HCEC 1CT (cell line): ENCODE measurements around the gene LY6G6C.
A peak's percentile ranks its signal among the peaks of the same experiment; 100 is the strongest.

ENCODE experiments used
- DNase-seq: peaks from one replicate; pipeline ENCODE4 v3.0.0-alpha.2; 2017

The LY6G6C gene, protein sequence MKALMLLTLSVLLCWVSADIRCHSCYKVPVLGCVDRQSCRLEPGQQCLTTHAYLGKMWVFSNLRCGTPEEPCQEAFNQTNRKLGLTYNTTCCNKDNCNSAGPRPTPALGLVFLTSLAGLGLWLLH

GRCh38 chr6:31721351-31722020, at the start of gene LY6G6C:
LY6G6C (minus strand) TSS chr6:31721746; CDS start chr6:31721679, 67 bp downstream.
- DNase-seq, result no peak

GRCh38 chr6:31770860-31771259, 49.3 kb upstream of the LY6G6C start:
- no peak for DNase-seq

DNA sequence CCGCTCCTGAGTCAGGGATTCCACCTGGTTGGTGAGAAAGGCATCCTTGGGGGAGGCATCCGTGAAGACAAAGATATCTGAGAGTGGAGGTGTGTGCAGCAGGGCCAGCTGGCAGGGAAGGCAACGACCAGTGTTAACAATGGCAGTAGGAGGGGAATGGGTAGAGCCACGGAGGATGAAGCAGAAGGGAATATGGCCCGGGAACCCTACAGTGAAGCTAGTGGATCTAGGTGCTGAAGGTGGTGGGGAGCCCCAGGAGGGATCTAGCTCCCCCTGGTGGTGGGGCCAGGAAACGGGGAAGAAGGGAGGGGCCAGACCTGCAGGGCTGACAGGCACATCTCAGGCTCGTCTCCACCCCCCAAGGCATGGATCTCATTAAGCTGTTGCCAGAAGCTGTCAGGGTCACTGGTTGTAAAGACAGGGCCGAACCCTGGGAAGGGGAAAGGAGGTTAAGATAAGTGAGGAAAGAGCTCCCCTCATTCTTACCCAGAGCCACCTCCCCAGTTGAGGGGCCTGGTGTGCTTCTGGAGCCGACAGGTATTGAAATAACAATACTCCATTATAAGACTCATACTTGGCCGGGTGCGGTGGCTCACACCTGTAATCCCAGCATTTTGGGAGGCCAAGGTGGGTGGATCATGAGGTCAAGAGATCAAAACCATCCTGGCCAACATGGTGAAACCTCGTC, 48.3 kb upstream of the LY6G6C start:
- DNase-seq, result peak; percentile 32

- DNase-seq, result no peak
Observed at GRCh38 chr6:31768363-31769257, 47.1 kb upstream of the LY6G6C start.

- DNase-seq, result no peak
Observed at GRCh38 chr6:31767096-31767645, 45.6 kb upstream of the LY6G6C start.

- DNase-seq, result no peak
Observed at GRCh38 chr6:31765910-31766794, 44.6 kb upstream of the LY6G6C start.

- DNase-seq, result no peak
Observed at GRCh38 chr6:31765559-31765909, 44.0 kb upstream of the LY6G6C start.

DNA sequence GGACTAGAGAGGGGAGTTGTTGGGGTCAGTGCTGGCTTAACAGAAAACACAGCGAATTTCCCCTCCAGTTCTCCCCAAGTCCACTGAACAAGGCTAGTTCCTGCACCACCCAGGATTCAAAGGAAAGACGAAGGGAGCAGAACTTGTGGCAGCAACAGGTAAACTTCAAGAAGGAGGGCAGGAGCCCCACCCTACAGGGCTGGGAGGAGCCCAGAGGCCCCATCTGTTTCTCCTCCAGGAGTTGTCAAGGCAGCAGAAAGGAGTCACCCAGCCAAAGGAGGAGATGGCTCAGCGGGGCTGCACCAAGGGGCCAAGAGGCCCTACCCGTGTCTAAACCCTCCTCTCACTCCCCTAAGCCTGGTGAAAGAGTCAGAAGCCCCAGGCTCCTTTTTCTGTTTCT, 42.7 kb upstream of the LY6G6C start:
- no peak for DNase-seq

DNA sequence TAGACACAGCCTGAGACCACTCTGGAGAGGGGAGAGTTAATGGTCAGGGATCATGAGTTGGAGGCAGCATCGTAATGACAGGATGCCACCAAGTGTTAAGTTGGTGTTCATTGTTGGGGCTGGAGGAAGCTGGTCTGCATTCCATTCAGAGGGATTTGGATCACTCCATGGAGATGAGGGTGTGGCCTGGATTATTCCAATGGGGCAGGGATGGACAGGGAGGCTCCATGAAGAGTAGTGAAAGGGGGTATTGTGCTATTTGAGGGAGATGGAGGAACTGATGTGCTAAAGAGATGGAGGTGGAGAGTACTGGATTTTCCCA, 42.0 kb upstream of the LY6G6C start:
- DNase-seq, result peak; percentile 69

- DNase-seq, result no peak
Observed at GRCh38 chr6:31762878-31763618, 41.5 kb upstream of the LY6G6C start.

DNA sequence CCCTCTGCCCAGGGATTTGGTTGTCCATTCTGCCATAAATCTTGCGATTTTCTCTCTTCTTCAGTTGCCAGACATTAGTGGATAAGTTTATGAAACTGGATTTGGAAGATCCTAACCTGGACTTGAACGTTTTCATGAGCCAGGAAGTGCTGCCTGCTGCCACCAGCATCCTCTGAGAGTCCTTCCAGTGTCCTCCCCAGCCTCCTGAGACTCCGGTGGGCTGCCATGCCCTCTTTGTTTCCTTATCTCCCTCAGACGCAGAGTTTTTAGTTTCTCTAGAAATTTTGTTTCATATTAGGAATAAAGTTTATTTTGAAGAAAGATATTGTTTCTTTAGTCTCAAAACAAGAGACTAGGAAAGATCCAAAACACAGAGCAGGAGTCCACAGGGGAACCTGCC, 40.8 kb upstream of the LY6G6C start, which contains the start of gene SAPCD1:
Gene SAPCD1, plus strand, starts transcription at position 301 of the 400 bp plus-strand sequence. CDS start 399 bp downstream, outside the sequence.
- DNase-seq, result no peak

GRCh38 chr6:31761343-31761742, 39.8 kb upstream of the LY6G6C start:
- no peak for DNase-seq

DNA sequence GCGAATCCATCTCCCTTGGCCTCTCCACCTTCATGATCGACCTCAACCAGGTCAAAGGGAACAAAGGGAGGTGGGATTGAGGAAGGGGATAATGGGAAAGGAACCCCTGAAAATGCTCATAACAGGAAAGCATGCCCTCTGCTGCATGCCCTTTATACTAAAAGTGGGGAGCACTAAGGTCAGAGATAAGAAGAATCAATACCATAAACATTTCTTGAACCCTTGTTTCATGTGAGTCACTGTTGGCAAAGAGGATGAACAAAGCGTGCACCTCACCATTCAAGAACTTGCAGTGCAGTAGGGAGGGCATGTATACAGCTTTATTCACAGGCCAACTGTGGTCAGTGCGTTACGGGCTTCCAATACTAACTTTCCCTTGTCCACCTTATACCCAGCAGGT, 39.2 kb upstream of the LY6G6C start:
- DNase-seq, result no peak

GRCh38 chr6:31758281-31758680, 36.7 kb upstream of the LY6G6C start:
- no peak for DNase-seq

GRCh38 chr6:31752739-31753319, 31.3 kb upstream of the LY6G6C start:
- DNase-seq, result peak; percentile 88

DNA sequence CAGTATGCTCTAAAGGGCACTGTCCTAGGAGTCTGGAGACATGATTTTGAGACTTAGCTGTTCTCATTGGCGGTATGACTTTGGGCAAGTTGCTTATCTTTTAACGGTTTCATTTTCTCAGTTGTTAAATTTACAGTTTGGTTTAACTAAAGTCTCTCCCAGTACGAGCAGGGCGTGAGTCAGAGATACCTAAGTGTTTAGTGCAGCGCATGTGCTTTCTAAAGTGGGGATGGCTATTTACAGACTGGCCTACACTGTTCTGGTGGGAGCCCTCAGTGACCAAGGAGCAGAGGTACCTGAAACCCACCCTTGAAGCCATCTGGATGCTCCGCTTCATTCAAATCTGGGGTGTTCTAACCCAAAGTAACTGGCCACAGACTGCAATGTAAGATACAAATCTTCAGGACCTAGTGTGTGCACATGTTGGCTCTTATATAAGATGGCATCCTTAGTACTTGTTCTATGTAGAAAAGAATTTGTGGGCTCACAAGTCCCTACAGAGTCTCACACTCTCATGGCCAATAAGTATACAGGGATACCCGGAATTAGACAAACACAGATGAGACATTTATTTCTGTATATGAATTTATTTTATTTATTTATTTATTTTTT, 29.0 kb upstream of the LY6G6C start:
- peak; percentile 76 for DNase-seq

DNA sequence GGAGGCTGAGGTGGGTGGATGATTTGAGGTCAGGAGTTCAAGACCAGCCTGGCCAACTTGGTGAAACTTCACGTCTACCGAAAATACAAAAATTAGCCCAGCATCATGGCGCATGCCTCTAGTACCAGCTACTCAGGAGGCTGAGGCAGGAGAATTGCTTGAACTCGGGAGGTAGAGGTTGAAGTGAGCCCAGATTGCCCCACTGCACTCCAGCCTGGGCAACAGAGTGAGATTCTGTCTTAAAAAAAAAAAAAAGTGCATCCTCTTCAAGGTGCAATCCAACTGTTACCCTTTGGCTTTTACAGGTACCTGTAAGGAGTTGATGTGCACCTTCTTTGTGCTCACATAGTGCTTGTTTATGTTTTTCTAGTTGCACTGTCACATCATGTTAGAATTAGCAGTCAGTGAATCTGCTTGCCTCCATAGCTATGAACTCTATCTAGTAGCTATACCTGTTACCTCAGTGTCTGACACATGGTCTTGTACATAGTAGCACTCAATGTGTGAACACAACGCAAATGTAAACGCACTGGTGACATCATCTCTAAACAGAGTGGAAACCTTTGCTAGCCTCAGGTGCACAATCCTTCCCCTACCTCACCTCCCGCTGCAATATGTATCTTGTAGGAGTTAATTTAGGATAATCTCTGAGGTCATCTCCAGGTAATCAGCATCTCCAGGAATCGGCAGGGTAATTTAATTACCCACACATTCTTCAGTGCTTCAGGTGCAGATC, 27.9 kb upstream of the LY6G6C start:
- DNase-seq, result no peak

DNA sequence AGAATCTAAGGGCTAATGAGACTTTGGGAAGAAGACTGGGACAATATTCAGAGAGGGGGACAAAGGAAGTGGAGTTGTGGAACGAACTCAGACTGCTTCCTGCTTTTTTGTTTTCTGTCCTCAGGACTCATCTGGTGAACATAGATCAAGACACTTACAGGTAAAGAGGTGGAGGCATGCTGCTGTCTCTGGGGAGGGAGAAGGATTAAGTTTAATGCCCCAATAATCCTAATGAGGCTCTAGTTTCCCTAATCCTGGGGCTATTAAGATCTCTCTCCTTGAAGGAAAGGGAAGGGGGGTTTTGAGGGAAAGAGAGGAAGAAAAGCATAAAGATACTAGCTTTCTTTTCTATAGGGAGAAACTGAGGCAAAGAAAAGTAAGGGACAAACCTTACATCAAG, 22.9 kb upstream of the LY6G6C start:
- no peak for DNase-seq

DNA sequence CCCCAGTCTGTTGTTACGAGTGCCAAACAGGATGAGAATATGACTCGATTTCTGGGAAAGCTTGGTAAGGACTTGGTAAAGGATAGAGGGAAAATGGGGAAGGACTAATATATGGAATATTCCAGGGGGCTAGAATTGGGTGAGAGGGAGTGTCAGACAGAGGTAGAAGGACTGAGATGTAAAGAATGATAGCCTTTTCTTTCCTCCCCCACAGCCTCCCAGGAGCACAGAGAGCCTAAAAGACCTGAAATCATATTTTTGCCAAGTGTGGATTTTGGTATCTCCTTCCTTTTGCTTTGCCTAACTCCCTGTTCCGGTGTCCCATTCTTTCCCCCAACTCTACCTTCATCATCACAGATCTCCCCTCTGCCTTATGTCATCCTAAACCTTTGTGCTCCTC, 21.3 kb upstream of the LY6G6C start:
- no peak for DNase-seq

GRCh38 chr6:31741815-31742214, 20.3 kb upstream of the LY6G6C start:
- no peak for DNase-seq
